Lung (tissue), 12 donors: ENCODE results near the gene NPC1. TPM values are rescaled to one million over a fixed set of nuclear protein-coding genes. Genes with fewer than 3 reads are reported as not detected.
A peak's percentile ranks its signal among the peaks of the same experiment; 100 is the strongest.
"Not testable (repeated sequence)": the region's sequence is repeated elsewhere in the genome, so short reads cannot be mapped to it uniquely, and the experiment has no call there.

Experiments
- ATAC-seq: fragments of 200-7000 bp; cut with Tn5 transposase; one replicate; pipeline ENCODE4 v1.9.1; 2020; ENCODE audit warnings: moderate number of reproducible peaks; ENCODE audit not compliant: insufficient read depth, low FRiP score
- DNase-seq, 3 donors: peaks; one replicate each; pipeline ENCODE4 v3.0.0-alpha.2; 2013 to 2017
- H3K27ac ChIP-seq, 2 donors: one replicate each; pipeline ENCODE4 v1.5.1; 2013; ENCODE audit warnings: mild to moderate bottlenecking in 2 of 2, moderate library complexity in 2 of 2, control low read depth in 1 of 2, inconsistent platforms in 1 of 2, low read depth in 1 of 2, low read length in 1 of 2
- H3K27me3 ChIP-seq, 3 donors: one replicate each; pipeline ENCODE4 v1.5.1; 2013; ENCODE audit warnings: low read length in 2 of 3; ENCODE audit not compliant: control insufficient read depth in 3 of 3, insufficient read depth in 3 of 3
- H3K36me3 ChIP-seq, 4 donors: one replicate each; pipeline ENCODE4 v1.5.1; 2013; ENCODE audit warnings: low read length in 4 of 4, mild to moderate bottlenecking in 1 of 4, moderate library complexity in 1 of 4; ENCODE audit not compliant: control insufficient read depth in 4 of 4, insufficient read depth in 4 of 4
- H3K4me1 ChIP-seq, 5 donors: one replicate each; pipeline ENCODE4 v1.5.1; 2013; ENCODE audit warnings: low read length in 5 of 5, mild to moderate bottlenecking in 2 of 5, moderate library complexity in 1 of 5; ENCODE audit not compliant: control insufficient read depth in 5 of 5, insufficient read depth in 5 of 5
- H3K4me3 ChIP-seq: one replicate; pipeline ENCODE4 v1.5.1; 2013; ENCODE audit warnings: mild to moderate bottlenecking, control low read depth, moderate library complexity
- H3K9ac ChIP-seq, 2 donors: one replicate each; pipeline ENCODE4 v1.5.1; 2013; ENCODE audit warnings: low read length in 2 of 2, control low read depth in 1 of 2; ENCODE audit not compliant: insufficient read depth in 1 of 2
- H3K9me3 ChIP-seq, 4 donors: one replicate each; pipeline ENCODE4 v1.5.1; 2013; ENCODE audit warnings: low read length in 3 of 4, mild to moderate bottlenecking in 1 of 4, moderate library complexity in 1 of 4; ENCODE audit not compliant: control insufficient read depth in 4 of 4, insufficient read depth in 3 of 4
- CTCF ChIP-seq: IDR thresholded peaks from 2 replicates; pipeline ENCODE4 v1.5.1; 2012; ENCODE audit warnings: mild to moderate bottlenecking; ENCODE audit errors: control extremely low read depth, extremely low read depth
- WGBS, 2 donors: extraction: QIAGEN DNeasy Blood & Tissue Kit; methylation state at CpG; one replicate each; pipeline ENCODE4 v1.1.7; 2013; 5-methylcytosine and 5-hydroxymethylcytosine counted together
- polyA plus RNA-seq, 2 donors: library from polyadenylated mRNA; stranded (reverse); fragments of 200-250 nt; gene quantifications; one replicate each; pipeline ENCODE4 v1.2.1, GENCODE V29; 2013
- total RNA-seq, 2 donors: library from RNA; depleted of rRNA in 1 of 2; stranded (reverse); fragments of >200 nt in 1 of 2; gene quantifications; one replicate each; pipeline ENCODE4 v1.2.1, GENCODE V29; 2014 to 2021
- donor health status: control.
- donor health status: control.
- donor health status: Bipolar disorder and iron deficiency.
- donor health status: healthy.
- donor health status: DM: yes; HTN: yes; CAD: no.

NPC1 gene
- total and polyA plus RNA-seq, 4 donors, result 47.7 to 143 (median 73.0) TPM

DNA sequence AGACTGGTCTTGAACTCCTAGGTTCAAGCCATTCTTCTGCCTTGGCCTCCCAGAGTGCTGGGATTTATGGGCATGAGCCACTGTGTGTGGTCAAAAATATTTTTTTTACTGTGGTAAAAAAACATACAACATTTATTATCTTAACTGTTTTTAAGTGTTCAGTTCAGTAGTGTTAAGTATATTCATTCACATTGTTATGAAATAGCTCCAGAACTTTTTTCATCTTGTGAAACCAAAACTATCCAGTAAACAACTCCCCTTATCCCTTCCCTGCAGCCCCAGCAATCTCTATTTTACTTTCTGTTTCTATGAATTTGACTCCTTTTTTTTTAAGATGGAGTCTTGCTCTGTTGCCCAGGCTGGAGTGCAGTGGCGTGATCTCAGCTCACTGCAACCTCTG, 73.7 kb downstream of the NPC1 start:
- H3K27me3 ChIP-seq, result no peaks in the 10 kb centered on the region
- 88 to 91% methylated on average over 1 of the region's 1 CpG for WGBS, 2 donors
- ATAC-seq (no peak), DNase-seq (no peak)
- no peak overlapping the region for H3K4me3 ChIP-seq
- H3K9ac ChIP-seq, result no peak overlapping the region
- no peak for TF ChIP-seq CTCF
- no peak overlapping the region for H3K27ac ChIP-seq
- no peaks in the 10 kb centered on the region for H3K4me1 ChIP-seq
- H3K9me3 ChIP-seq, result no peaks in the 10 kb centered on the region
- peaks cover 7 to 25% (median 11%) of the 10 kb centered on the region in 4 donors for H3K36me3 ChIP-seq

DNA sequence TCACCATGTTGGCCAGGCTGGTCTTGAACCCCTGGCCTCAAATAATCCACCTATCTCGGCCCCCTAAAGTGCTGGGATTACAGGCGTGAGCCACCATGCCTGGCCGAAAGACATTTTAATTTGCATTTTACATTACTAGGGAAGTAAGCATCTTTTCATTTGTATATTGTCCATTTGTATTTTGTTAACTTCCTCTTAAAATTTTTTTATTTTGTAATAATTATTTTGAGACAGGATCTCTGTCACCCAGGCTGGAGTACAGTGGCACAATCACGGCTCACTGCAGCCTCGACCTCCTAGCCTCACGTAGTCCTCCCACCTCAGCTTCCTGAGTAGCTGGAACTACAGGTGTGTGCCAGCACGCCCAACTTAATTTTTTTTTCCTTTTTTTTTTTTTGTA, 74.1 kb downstream of the NPC1 start:
- WGBS, 2 donors, result 68 to 85% methylated on average over 7 of the region's 7 CpGs
- H3K9ac ChIP-seq, H3K9me3 ChIP-seq, H3K4me1 ChIP-seq, ATAC-seq, DNase-seq, H3K4me3 ChIP-seq, H3K27ac ChIP-seq, H3K27me3 ChIP-seq: not testable (repeated sequence)
- H3K36me3 ChIP-seq, result peaks cover 7 to 26% (median 13%) of the 10 kb centered on the region in 4 donors

DNA sequence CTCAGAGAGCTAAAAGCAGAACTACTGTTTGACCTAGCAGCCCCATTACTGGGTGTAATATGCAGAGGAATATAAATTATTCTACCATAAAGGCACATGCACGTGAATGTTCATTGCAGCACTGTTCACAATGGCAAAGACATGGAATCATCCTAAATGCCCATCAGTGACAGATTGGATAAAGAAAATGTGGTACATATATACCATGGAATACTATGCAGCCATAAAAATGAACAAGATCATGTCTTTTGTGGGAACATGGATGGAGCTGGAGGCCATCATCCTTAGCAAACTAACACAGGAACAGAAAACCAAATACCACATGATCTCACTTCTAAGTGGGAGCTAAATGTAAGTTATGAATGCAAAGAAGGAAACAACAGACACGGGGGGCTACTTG, 75.4 kb downstream of the NPC1 start:
- H3K9me3 ChIP-seq, H3K27ac ChIP-seq, ATAC-seq, H3K27me3 ChIP-seq, H3K9ac ChIP-seq, H3K4me1 ChIP-seq, DNase-seq, H3K4me3 ChIP-seq: not testable (repeated sequence)
- H3K36me3 ChIP-seq, result peaks cover 9 to 26% (median 16%) of the 10 kb centered on the region in 4 donors
- WGBS, 2 donors, result 96% methylated on average over 2 of the region's 2 CpGs

DNA sequence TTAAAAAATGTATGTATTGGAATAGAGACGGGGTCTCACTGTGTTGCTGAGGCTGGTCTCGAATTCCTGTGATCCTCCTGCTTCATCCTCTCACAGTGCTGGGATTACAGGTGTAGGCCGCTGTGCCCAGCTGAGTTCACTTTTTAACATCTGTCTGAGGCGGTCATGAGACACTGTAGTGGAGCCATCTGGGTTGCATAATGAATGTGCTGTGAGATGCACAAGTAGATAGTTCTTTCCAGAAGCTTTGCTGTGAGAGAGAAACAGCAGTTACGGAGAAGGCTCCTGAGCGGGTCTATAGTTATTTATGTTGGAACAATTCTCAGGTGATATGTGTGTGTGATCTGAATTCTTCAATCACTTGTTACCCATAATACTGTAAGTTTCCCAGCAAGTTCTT, 79.9 kb downstream of the NPC1 start:
- ATAC-seq, result no peak
- peaks cover 8 to 20% (median 15%) of the 10 kb centered on the region in 4 donors for H3K36me3 ChIP-seq
- H3K4me3 ChIP-seq, result no peak overlapping the region
- DNase-seq, result no peak
- H3K27me3 ChIP-seq, result no peaks in the 10 kb centered on the region
- H3K9me3 ChIP-seq, result no peaks in the 10 kb centered on the region
- H3K9ac ChIP-seq, result peak overlapping the region in 1 of 2 donors; percentile 11
- H3K27ac ChIP-seq, result no peak overlapping the region
- H3K4me1 ChIP-seq, result peaks cover 0 to 14% (median 7%) of the 10 kb centered on the region in 5 donors
- 80 to 96% methylated on average over 6 of the region's 6 CpGs for WGBS, 2 donors
- no peak for TF ChIP-seq CTCF
